ENCODE measurements around the gene CAMK2G.
A peak's percentile ranks its signal among the peaks of the same experiment; 100 is the strongest.
"Not testable (repeated sequence)": the region's sequence is repeated elsewhere in the genome, so short reads cannot be mapped to it uniquely, and the experiment has no call there.

The CAMK2G gene

DNA sequence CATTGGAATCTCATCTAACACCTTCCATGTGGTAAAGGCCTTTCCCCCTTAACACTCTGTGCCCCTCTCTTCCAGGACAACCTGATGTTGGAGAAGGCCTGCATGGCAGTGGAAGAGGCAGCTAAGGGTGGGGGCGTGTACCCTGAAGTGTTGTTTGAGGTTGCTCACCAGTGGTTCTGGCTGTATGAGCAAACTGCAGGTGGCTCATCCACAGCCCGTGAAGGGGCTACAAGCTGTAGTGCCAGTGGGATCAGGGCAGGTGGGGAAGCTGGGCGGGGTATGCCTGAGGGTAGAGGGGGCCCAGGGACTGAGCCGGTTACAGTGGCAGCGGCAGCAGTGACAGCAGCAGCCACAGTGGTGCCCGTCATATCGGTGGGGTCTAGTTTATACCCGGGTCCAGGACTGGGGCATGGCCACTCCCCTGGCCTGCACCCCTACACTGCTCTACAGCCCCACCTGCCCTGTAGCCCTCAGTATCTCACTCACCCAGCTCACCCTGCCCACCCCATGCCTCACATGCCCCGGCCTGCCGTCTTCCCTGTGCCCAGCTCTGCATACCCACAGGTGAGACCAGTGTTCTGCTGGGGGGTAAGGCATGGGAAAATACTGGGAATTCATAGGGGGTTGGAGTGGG is 75.3 kb downstream of the CAMK2G start:
- WGBS (ENCODE audit: insufficient coverage), result 96% methylated on average over 8 of the region's 10 CpGs
- Histone ChIP-seq H3K9me3 (ENCODE audit: control extremely low read depth in 1 of 5, control insufficient read depth in 4 of 5, insufficient read depth in 2 of 5, low read depth in 1 of 5, low read length in 4 of 5) (no peaks in the 10 kb centered on the region), H3K4me3 (ENCODE audit: control insufficient read depth in 1 of 7, extremely low read depth in 1 of 7, insufficient read depth in 4 of 7, low read depth in 2 of 7, low read length in 6 of 7) (no peak overlapping the region), H3K27me3 (replicated peaks in 2 of 5; ENCODE audit: control insufficient read depth in 4 of 5, insufficient read depth in 5 of 5, low read length in 4 of 5) (no peaks in the 10 kb centered on the region), H3K27ac (ENCODE audit: insufficient read depth in 1 of 2, low read depth in 1 of 2, low read length in 2 of 2, poor library complexity in 1 of 2, severe bottlenecking in 2 of 2) (no peak overlapping the region), H3K4me1 (ENCODE audit: control extremely low read depth in 1 of 4, control insufficient read depth in 4 of 4, insufficient read depth in 4 of 4, low read length in 3 of 4) (no peaks in the 10 kb centered on the region), H3K36me3 (ENCODE audit: control insufficient read depth in 4 of 4, insufficient read depth in 4 of 4, low read length in 3 of 4) (peaks cover 24 to 91% (median 74%) of the 10 kb centered on the region in 4 experiments)
- DNase-seq, result no peak
- POLR2A ChIA-PET, result interaction anchor here (2.0 kb wide), 1 partner anchor 10 kb away, joined by 7 read pairs; no protein-coding TSS in a partner anchor
- CTCF ChIA-PET, result interaction anchor here (1.5 to 1.6 kb wide), 2 partner anchors 10 to 20 kb away, joined by 3 read pairs; no protein-coding TSS in a partner anchor

DNA sequence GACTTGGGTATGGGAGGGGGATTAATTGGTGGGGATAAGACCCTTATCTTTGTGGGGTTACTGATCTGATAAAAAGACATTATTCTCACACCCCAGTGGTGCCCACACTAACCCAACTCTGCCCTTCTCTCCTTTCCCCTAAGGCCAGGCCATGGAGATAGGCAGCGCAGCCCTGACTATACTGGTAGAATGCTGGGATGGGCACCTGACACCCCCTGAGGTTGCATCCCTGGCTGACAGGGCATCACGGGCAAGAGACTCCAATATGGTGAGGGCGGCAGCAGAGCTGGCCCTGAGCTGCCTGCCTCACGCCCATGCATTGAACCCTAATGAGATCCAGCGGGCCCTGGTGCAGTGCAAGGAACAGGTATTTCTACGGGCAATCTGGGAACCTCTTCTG is 76.3 kb downstream of the CAMK2G start:
- no peak overlapping the region for H3K27ac ChIP-seq (ENCODE audit: insufficient read depth in 1 of 2, low read depth in 1 of 2, low read length in 2 of 2, poor library complexity in 1 of 2, severe bottlenecking in 2 of 2)
- ChIA-PET POLR2A (interaction anchor here (2.0 kb wide), 1 partner anchor 11 kb away, joined by 7 read pairs; no protein-coding TSS in a partner anchor), CTCF (interaction anchor here (1.6 kb wide), 1 partner anchor 21 kb away, joined by 3 read pairs; no protein-coding TSS in a partner anchor)
- peaks cover 22 to 91% (median 73%) of the 10 kb centered on the region in 4 experiments for H3K36me3 ChIP-seq (ENCODE audit: control insufficient read depth in 4 of 4, insufficient read depth in 4 of 4, low read length in 3 of 4)
- H3K4me1 ChIP-seq (ENCODE audit: control extremely low read depth in 1 of 4, control insufficient read depth in 4 of 4, insufficient read depth in 4 of 4, low read length in 3 of 4), result no peaks in the 10 kb centered on the region
- no peak for DNase-seq
- no peak overlapping the region for H3K4me3 ChIP-seq (ENCODE audit: control insufficient read depth in 1 of 7, extremely low read depth in 1 of 7, insufficient read depth in 4 of 7, low read depth in 2 of 7, low read length in 6 of 7)
- 95% methylated on average over 5 of the region's 6 CpGs for WGBS (ENCODE audit: insufficient coverage)
- H3K27me3 ChIP-seq (replicated peaks in 2 of 5; ENCODE audit: control insufficient read depth in 4 of 5, insufficient read depth in 5 of 5, low read length in 4 of 5), result no peaks in the 10 kb centered on the region
- H3K9me3 ChIP-seq (ENCODE audit: control extremely low read depth in 1 of 5, control insufficient read depth in 4 of 5, insufficient read depth in 2 of 5, low read depth in 1 of 5, low read length in 4 of 5), result no peaks in the 10 kb centered on the region

DNA sequence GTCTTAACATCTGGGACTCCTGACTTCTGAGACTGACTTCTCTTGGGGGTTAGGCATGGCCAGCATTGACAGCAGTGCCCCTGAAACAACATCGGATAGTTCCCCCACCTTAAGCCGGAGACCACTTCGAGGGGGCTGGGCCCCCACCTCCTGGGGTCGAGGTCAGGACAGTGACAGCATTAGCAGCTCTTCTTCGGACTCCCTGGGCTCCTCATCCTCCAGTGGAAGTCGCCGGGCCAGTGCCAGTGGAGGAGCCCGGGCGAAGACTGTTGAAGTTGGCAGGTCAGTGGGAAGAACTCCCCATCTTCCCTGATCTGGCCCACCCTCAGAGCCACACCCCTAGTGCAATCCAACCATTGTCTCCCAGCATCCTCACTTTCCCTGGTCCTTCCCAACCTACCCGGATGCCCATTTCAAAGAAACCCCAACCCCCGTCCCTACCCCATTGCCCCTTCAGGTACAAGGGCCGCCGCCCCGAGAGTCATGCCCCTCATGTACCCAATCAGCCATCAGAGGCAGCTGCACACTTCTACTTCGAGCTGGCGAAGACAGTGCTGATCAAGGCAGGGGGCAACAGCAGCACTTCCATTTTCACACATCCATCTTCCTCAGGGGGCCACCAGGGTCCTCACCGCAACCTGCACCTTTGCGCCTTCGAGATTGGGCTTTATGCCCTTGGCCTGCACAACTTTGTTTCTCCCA is 76.9 kb downstream of the CAMK2G start:
- no peak for DNase-seq
- Histone ChIP-seq H3K4me1 (ENCODE audit: control extremely low read depth in 1 of 4, control insufficient read depth in 4 of 4, insufficient read depth in 4 of 4, low read length in 3 of 4) (no peaks in the 10 kb centered on the region), H3K4me3 (ENCODE audit: control insufficient read depth in 1 of 7, extremely low read depth in 1 of 7, insufficient read depth in 4 of 7, low read depth in 2 of 7, low read length in 6 of 7) (no peak overlapping the region), H3K36me3 (ENCODE audit: control insufficient read depth in 4 of 4, insufficient read depth in 4 of 4, low read length in 3 of 4) (peaks cover 16 to 91% (median 72%) of the 10 kb centered on the region in 4 experiments), H3K27me3 (replicated peaks in 2 of 5; ENCODE audit: control insufficient read depth in 4 of 5, insufficient read depth in 5 of 5, low read length in 4 of 5) (no peaks in the 10 kb centered on the region), H3K27ac (ENCODE audit: insufficient read depth in 1 of 2, low read depth in 1 of 2, low read length in 2 of 2, poor library complexity in 1 of 2, severe bottlenecking in 2 of 2) (no peak overlapping the region), H3K9me3 (ENCODE audit: control extremely low read depth in 1 of 5, control insufficient read depth in 4 of 5, insufficient read depth in 2 of 5, low read depth in 1 of 5, low read length in 4 of 5) (no peaks in the 10 kb centered on the region)
- 95% methylated on average over 10 of the region's 19 CpGs for WGBS (ENCODE audit: insufficient coverage)
- ChIA-PET POLR2A (interaction anchor here (2.0 kb wide), 1 partner anchor 12 kb away, joined by 7 read pairs; no protein-coding TSS in a partner anchor), CTCF (no interaction called here)

DNA sequence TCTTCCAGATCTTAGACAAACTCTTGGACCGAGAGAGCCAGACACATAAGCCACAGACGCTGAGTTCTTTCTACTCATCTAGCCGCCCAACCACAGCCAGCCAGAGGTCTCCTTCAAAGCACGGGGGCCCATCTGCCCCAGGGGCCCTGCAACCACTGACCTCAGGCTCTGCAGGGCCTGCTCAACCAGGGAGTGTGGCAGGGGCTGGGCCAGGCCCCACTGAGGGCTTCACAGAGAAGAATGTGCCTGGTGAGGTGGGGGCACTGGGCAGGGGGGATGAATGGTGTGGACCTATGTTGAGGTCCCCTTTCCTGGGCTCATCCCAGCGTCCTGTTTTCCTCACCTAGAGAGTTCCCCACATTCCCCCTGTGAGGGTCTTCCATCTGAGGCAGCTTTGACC is 77.6 kb downstream of the CAMK2G start:
- H3K27ac ChIP-seq (ENCODE audit: insufficient read depth in 1 of 2, low read depth in 1 of 2, low read length in 2 of 2, poor library complexity in 1 of 2, severe bottlenecking in 2 of 2), result peak overlapping the region in 1 of 2 experiments; percentile 4
- ChIA-PET CTCF (no interaction called here), POLR2A (no interaction called here)
- WGBS (ENCODE audit: insufficient coverage), result 85% methylated on average over 5 of the region's 5 CpGs
- H3K36me3 ChIP-seq (ENCODE audit: control insufficient read depth in 4 of 4, insufficient read depth in 4 of 4, low read length in 3 of 4), result peaks cover 13 to 91% (median 71%) of the 10 kb centered on the region in 4 experiments
- no peaks in the 10 kb centered on the region for H3K4me1 ChIP-seq (ENCODE audit: control extremely low read depth in 1 of 4, control insufficient read depth in 4 of 4, insufficient read depth in 4 of 4, low read length in 3 of 4)
- H3K27me3 ChIP-seq (replicated peaks in 2 of 5; ENCODE audit: control insufficient read depth in 4 of 5, insufficient read depth in 5 of 5, low read length in 4 of 5), result no peaks in the 10 kb centered on the region
- DNase-seq, result no peak
- no peaks in the 10 kb centered on the region for H3K9me3 ChIP-seq (ENCODE audit: control extremely low read depth in 1 of 5, control insufficient read depth in 4 of 5, insufficient read depth in 2 of 5, low read depth in 1 of 5, low read length in 4 of 5)
- H3K4me3 ChIP-seq (ENCODE audit: control insufficient read depth in 1 of 7, extremely low read depth in 1 of 7, insufficient read depth in 4 of 7, low read depth in 2 of 7, low read length in 6 of 7), result no peak overlapping the region

DNA sequence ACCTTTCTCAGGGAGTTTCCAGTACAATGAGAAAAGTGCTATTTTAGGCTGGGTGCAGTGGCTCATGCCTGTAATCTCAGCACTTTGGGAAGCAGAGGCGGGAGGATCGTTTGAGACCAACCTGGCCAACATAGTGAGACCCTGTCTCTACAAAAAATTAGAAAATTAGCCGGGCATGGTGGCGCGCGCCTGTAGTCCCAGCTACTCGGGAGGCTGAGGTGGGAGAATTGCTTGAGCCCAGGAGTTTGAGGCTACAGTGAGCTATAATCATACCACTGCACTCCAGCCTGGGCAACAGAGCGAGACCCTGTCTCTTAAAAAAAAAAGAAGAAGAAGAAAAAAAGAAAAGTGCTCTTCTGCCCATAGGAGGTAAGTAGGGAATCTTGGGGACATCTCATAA is 78.3 kb downstream of the CAMK2G start:
- ChIA-PET POLR2A (interaction anchor here (1.0 kb wide), 1 partner anchor 11 kb away, joined by 4 read pairs; no protein-coding TSS in a partner anchor), CTCF (interaction anchor here (1.1 kb wide), 1 partner anchor 14 kb away, joined by 3 read pairs; no protein-coding TSS in a partner anchor)
- H3K36me3 ChIP-seq (ENCODE audit: control insufficient read depth in 4 of 4, insufficient read depth in 4 of 4, low read length in 3 of 4), result peaks cover 14 to 91% (median 74%) of the 10 kb centered on the region in 4 experiments

DNA sequence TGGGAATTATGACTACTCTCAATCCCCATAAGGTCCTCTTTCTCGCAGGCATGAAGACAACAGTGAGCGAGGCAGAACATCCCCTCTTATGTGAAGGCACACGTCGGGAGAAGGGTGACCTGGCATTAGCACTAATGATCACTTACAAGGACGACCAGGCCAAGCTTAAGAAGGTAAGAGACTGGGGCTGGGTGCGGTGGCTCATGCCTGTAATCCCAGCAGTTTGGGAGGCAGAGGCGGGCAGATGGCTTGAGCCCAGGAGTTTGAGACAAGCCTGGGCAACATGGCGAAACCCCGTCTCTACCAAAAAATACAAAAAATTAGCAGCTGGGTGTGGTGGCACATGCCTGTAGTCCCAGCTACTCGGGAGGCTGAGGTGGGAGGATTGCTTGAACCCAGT is 78.9 kb downstream of the CAMK2G start:
- POLR2A ChIA-PET, result interaction anchor here (0.6 to 1.0 kb wide), 2 partner anchors 12 to 38 kb away, joined by 3 to 4 read pairs; no protein-coding TSS in a partner anchor
- peaks cover 15 to 90% (median 76%) of the 10 kb centered on the region in 4 experiments for H3K36me3 ChIP-seq (ENCODE audit: control insufficient read depth in 4 of 4, insufficient read depth in 4 of 4, low read length in 3 of 4)
- CTCF ChIA-PET, result interaction anchor here (1.1 kb wide), 1 partner anchor 14 kb away, joined by 3 read pairs; no protein-coding TSS in a partner anchor
- DNase-seq; H3K4me1 ChIP-seq (ENCODE audit: control extremely low read depth in 1 of 4, control insufficient read depth in 4 of 4, insufficient read depth in 4 of 4, low read length in 3 of 4); H3K4me3 ChIP-seq (ENCODE audit: control insufficient read depth in 1 of 7, extremely low read depth in 1 of 7, insufficient read depth in 4 of 7, low read depth in 2 of 7, low read length in 6 of 7); H3K27me3 ChIP-seq (replicated peaks in 2 of 5; ENCODE audit: control insufficient read depth in 4 of 5, insufficient read depth in 5 of 5, low read length in 4 of 5); H3K27ac ChIP-seq (ENCODE audit: insufficient read depth in 1 of 2, low read depth in 1 of 2, low read length in 2 of 2, poor library complexity in 1 of 2, severe bottlenecking in 2 of 2); H3K9me3 ChIP-seq (ENCODE audit: control extremely low read depth in 1 of 5, control insufficient read depth in 4 of 5, insufficient read depth in 2 of 5, low read depth in 1 of 5, low read length in 4 of 5): not testable (repeated sequence)
- 96% methylated on average over 9 of the region's 10 CpGs for WGBS (ENCODE audit: insufficient coverage)

More for the DNA sequence above, 78.3 kb downstream of the CAMK2G start:
- not testable (repeated sequence) for H3K4me3 ChIP-seq (ENCODE audit: control insufficient read depth in 1 of 7, extremely low read depth in 1 of 7, insufficient read depth in 4 of 7, low read depth in 2 of 7, low read length in 6 of 7); H3K9me3 ChIP-seq (ENCODE audit: control extremely low read depth in 1 of 5, control insufficient read depth in 4 of 5, insufficient read depth in 2 of 5, low read depth in 1 of 5, low read length in 4 of 5); H3K27ac ChIP-seq (ENCODE audit: insufficient read depth in 1 of 2, low read depth in 1 of 2, low read length in 2 of 2, poor library complexity in 1 of 2, severe bottlenecking in 2 of 2); H3K27me3 ChIP-seq (replicated peaks in 2 of 5; ENCODE audit: control insufficient read depth in 4 of 5, insufficient read depth in 5 of 5, low read length in 4 of 5); DNase-seq; H3K4me1 ChIP-seq (ENCODE audit: control extremely low read depth in 1 of 4, control insufficient read depth in 4 of 4, insufficient read depth in 4 of 4, low read length in 3 of 4)
- 100% methylated on average over 4 of the region's 8 CpGs for WGBS (ENCODE audit: insufficient coverage)

All from common myeloid progenitor, CD34-positive (primary cell).